Measurements from ENCODE around the gene NCS1.

The NCS1 gene

DNA sequence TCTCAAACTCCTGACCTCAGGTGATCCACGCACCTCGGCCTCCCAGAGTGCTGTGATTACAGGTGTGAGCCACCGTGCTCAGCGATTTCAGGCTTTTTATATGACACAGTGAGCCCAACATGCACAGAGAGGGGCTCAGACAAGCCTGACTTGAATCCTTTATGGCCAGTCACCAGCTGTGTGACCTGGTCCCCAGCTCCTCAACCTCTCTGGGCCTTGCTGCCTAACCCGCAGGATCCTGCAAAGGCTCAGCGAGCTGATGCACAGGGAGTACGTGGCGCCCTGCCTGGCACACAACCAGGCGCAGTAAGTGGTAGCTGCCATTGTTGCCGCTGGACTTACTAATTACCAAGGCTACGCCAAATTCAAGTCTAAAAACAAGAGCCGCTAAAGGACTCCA lies 16.6 kb upstream of the NCS1 start:
- no peaks in the 10 kb centered on the region for H3K9me3 ChIP-seq (ENCODE audit: control insufficient read depth, insufficient read depth, low read depth, low read length)

GRCh38 chr9:130156672-130157071 lies 15.5 kb upstream of the NCS1 start:
- Histone ChIP-seq H3K36me3 (ENCODE audit: control insufficient read depth in 2 of 2, insufficient read depth in 1 of 2, low read length in 2 of 2) (no peaks in the 10 kb centered on the region), H3K27ac (ENCODE audit: extremely low read depth, low read depth, low read length) (no peak overlapping the region), H3K4me3 (ENCODE audit: low read depth, low read length) (no peak overlapping the region), H3K4me1 (ENCODE audit: control insufficient read depth, insufficient read depth, low read length) (no peaks in the 10 kb centered on the region), H3K9me3 (ENCODE audit: control insufficient read depth, insufficient read depth, low read depth, low read length) (no peaks in the 10 kb centered on the region)
- POLR2A ChIA-PET = interaction anchor here (0.6 kb wide), 1 partner anchor 16 kb away, joined by 3 read pairs; no protein-coding TSS in a partner anchor
- CTCF ChIA-PET = interaction anchor here (1.0 to 1.1 kb wide), 2 partner anchors 49 to 67 kb away, joined by 3 read pairs; no protein-coding TSS in a partner anchor
- no peak for TF ChIP-seq HOXC10 (CRISPR knock-in tag; IDR thresholded peaks at IDR 0.05)
- 0 out of 2 replicates have a peak, but pooled peaks have one; percentile 5 for TF ChIP-seq PRDM10 (tag by site-specific recombination; IDR thresholded peaks at IDR 0.05)
- TF ChIP-seq, protein P1, sequence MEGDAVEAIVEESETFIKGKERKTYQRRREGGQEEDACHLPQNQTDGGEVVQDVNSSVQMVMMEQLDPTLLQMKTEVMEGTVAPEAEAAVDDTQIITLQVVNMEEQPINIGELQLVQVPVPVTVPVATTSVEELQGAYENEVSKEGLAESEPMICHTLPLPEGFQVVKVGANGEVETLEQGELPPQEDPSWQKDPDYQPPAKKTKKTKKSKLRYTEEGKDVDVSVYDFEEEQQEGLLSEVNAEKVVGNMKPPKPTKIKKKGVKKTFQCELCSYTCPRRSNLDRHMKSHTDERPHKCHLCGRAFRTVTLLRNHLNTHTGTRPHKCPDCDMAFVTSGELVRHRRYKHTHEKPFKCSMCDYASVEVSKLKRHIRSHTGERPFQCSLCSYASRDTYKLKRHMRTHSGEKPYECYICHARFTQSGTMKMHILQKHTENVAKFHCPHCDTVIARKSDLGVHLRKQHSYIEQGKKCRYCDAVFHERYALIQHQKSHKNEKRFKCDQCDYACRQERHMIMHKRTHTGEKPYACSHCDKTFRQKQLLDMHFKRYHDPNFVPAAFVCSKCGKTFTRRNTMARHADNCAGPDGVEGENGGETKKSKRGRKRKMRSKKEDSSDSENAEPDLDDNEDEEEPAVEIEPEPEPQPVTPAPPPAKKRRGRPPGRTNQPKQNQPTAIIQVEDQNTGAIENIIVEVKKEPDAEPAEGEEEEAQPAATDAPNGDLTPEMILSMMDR (tag by site-specific recombination; IDR thresholded peaks at IDR 0.05) = 0 out of 2 replicates have a peak, but pooled peaks have one; percentile 20
- TF ChIP-seq SCRT1 (tag by site-specific recombination; IDR thresholded peaks at IDR 0.05; ENCODE audit: borderline replicate concordance) = no peak

More for the DNA sequence above, 16.6 kb upstream of the NCS1 start:
- ChIA-PET POLR2A (no interaction called here), CTCF (interaction anchor here (0.7 to 1.1 kb wide), 3 partner anchors 11 to 81 kb away, joined by 3 to 4 read pairs (median 3); no protein-coding TSS in a partner anchor)
- Histone ChIP-seq H3K4me1 (ENCODE audit: control insufficient read depth, insufficient read depth, low read length) (no peaks in the 10 kb centered on the region), H3K27ac (ENCODE audit: extremely low read depth, low read depth, low read length) (no peak overlapping the region), H3K4me3 (ENCODE audit: low read depth, low read length) (no peak overlapping the region), H3K36me3 (ENCODE audit: control insufficient read depth in 2 of 2, insufficient read depth in 1 of 2, low read length in 2 of 2) (no peaks in the 10 kb centered on the region)
- 0 out of 2 replicates have a peak, but pooled peaks have one; percentile 47 for TF ChIP-seq ZNF768 (tag by site-specific recombination; IDR thresholded peaks at IDR 0.05)
- TF ChIP-seq, protein P1 (tag by site-specific recombination; IDR thresholded peaks at IDR 0.05) = no peak

GRCh38 chr9:130157079-130157478 lies 15.1 kb upstream of the NCS1 start:
- Histone ChIP-seq H3K36me3 (ENCODE audit: control insufficient read depth in 2 of 2, insufficient read depth in 1 of 2, low read length in 2 of 2) (no peaks in the 10 kb centered on the region), H3K27ac (ENCODE audit: extremely low read depth, low read depth, low read length) (no peak overlapping the region), H3K4me1 (ENCODE audit: control insufficient read depth, insufficient read depth, low read length) (no peaks in the 10 kb centered on the region), H3K4me3 (ENCODE audit: low read depth, low read length) (no peak overlapping the region), H3K9me3 (ENCODE audit: control insufficient read depth, insufficient read depth, low read depth, low read length) (no peaks in the 10 kb centered on the region)
- POLR2A ChIA-PET = no interaction called here
- CTCF ChIA-PET = interaction anchor here (1.0 to 1.1 kb wide), 2 partner anchors 50 to 67 kb away, joined by 3 read pairs; no protein-coding TSS in a partner anchor
- TF ChIP-seq ZNF792 (tag by site-specific recombination; IDR thresholded peaks at IDR 0.05) (no peak), ZNF146 (tag by site-specific recombination; IDR thresholded peaks at IDR 0.05) (no peak), GLIS1 (tag by site-specific recombination; IDR thresholded peaks at IDR 0.05) (no peak), ZNF561 (tag by site-specific recombination; IDR thresholded peaks at IDR 0.05; ENCODE audit: borderline replicate concordance) (no peak), PRDM10 (tag by site-specific recombination; IDR thresholded peaks at IDR 0.05) (no peak), ZNF785 (tag by site-specific recombination; IDR thresholded peaks at IDR 0.05) (no peak)
- TF ChIP-seq, protein P2, sequence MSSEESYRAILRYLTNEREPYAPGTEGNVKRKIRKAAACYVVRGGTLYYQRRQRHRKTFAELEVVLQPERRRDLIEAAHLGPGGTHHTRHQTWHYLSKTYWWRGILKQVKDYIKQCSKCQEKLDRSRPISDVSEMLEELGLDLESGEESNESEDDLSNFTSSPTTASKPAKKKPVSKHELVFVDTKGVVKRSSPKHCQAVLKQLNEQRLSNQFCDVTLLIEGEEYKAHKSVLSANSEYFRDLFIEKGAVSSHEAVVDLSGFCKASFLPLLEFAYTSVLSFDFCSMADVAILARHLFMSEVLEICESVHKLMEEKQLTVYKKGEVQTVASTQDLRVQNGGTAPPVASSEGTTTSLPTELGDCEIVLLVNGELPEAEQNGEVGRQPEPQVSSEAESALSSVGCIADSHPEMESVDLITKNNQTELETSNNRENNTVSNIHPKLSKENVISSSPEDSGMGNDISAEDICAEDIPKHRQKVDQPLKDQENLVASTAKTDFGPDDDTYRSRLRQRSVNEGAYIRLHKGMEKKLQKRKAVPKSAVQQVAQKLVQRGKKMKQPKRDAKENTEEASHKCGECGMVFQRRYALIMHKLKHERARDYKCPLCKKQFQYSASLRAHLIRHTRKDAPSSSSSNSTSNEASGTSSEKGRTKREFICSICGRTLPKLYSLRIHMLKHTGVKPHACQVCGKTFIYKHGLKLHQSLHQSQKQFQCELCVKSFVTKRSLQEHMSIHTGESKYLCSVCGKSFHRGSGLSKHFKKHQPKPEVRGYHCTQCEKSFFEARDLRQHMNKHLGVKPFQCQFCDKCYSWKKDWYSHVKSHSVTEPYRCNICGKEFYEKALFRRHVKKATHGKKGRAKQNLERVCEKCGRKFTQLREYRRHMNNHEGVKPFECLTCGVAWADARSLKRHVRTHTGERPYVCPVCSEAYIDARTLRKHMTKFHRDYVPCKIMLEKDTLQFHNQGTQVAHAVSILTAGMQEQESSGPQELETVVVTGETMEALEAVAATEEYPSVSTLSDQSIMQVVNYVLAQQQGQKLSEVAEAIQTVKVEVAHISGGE (tag by site-specific recombination; conservative IDR thresholded peaks at IDR 0.05; ENCODE audit: low read depth) = no peak
